ENCODE results near the gene MGAM2.
A peak's percentile ranks its signal among the peaks of the same experiment; 100 is the strongest.
"Not testable (repeated sequence)": the region's sequence is repeated elsewhere in the genome, so short reads cannot be mapped to it uniquely, and the experiment has no call there.

The MGAM2 gene

GRCh38 chr7:142111499-142111898 lies at the start of gene MGAM2:
Gene MGAM2, plus strand, starts transcription at chr7:142111718. Its CDS starts 5,156 bp downstream, at chr7:142116874.
- no peak for DNase-seq

- peak in 6 of 51 donors; percentile 2 to 14 (median 5) for DNase-seq
Observed at GRCh38 chr7:142063551-142064442, 47.7 kb upstream of the MGAM2 start.

GRCh38 chr7:142066536-142066935 lies 45.0 kb upstream of the MGAM2 start:
- no peak for DNase-seq

GRCh38 chr7:142077762-142078161 lies 33.8 kb upstream of the MGAM2 start:
- no peak for DNase-seq

GRCh38 chr7:142083605-142084004 lies 27.9 kb upstream of the MGAM2 start:
- no peak for DNase-seq

- no peak for DNase-seq
Observed at GRCh38 chr7:142085428-142085827, 26.1 kb upstream of the MGAM2 start.

- DNase-seq = peak in 24 of 51 donors; percentile 5 to 66 (median 24)
Observed at GRCh38 chr7:142088022-142088714, 23.4 kb upstream of the MGAM2 start.

GRCh38 chr7:142089035-142089434 lies 22.5 kb upstream of the MGAM2 start:
- peak in 2 of 51 donors; percentile 1 to 3 for DNase-seq

- no peak for DNase-seq
Observed at GRCh38 chr7:142091961-142092360, 19.6 kb upstream of the MGAM2 start.

- DNase-seq = no peak
Observed at GRCh38 chr7:142094861-142095260, 16.7 kb upstream of the MGAM2 start.

- DNase-seq = no peak
Observed at GRCh38 chr7:142097571-142097970, 13.9 kb upstream of the MGAM2 start.

GRCh38 chr7:142098004-142098403 lies 13.5 kb upstream of the MGAM2 start:
- no peak for DNase-seq

- not testable (repeated sequence) for DNase-seq
Observed at GRCh38 chr7:142099347-142099746, 12.2 kb upstream of the MGAM2 start.

- DNase-seq = no peak
Observed at GRCh38 chr7:142100634-142101033, 10.9 kb upstream of the MGAM2 start.

- DNase-seq = not testable (repeated sequence)
Observed at GRCh38 chr7:142101794-142102193, 9.7 kb upstream of the MGAM2 start.

- DNase-seq = no peak
Observed at GRCh38 chr7:142104550-142105527, 6.7 kb upstream of the MGAM2 start.

- DNase-seq = no peak
Observed at GRCh38 chr7:142108728-142109505, 2.6 kb upstream of the MGAM2 start.

GRCh38 chr7:142110098-142110497 lies 1.4 kb upstream of the MGAM2 start:
- DNase-seq = no peak

GRCh38 chr7:142110638-142111037 lies 880 bp upstream of the MGAM2 start:
- DNase-seq = no peak

- DNase-seq = no peak
Observed at GRCh38 chr7:142112086-142112485, 568 bp downstream of the MGAM2 start.

- no peak for DNase-seq
Observed at GRCh38 chr7:142114207-142114606, 2.7 kb downstream of the MGAM2 start.

All from hypothalamus (tissue), 51 donors.